Tibial artery (tissue), 4 donors: ENCODE measurements around the gene WNK1.

ENCODE experiments used
- DNase-seq, 2 donors: peaks; one replicate each; pipeline ENCODE4 v3.0.0-alpha.2; 2019
- H3K27ac ChIP-seq, 2 donors: fragments of 200-600 bp; sonication (generic) in 1 of 2; 1 replicate in 1 of 2; 2 replicates in 1 of 2; pipeline ENCODE4 v1.5.1; 2018 to 2019; ENCODE audit warnings: mild to moderate bottlenecking in 1 of 2
- H3K27me3 ChIP-seq, 2 donors: fragments of 200-600 bp; sonication (generic) in 1 of 2; one replicate each; pipeline versions ENCODE4 v1.5.1 to v1.6.0; 2016 to 2019
- H3K36me3 ChIP-seq, 3 donors: fragments of 200-600 bp; sonication (generic) in 2 of 3; one replicate each; pipeline ENCODE4 v1.5.1; 2016 to 2019; ENCODE audit warnings: mild to moderate bottlenecking in 2 of 3
- H3K4me1 ChIP-seq, 4 donors: fragments of 200-600 bp; sonication (generic) in 2 of 4; 1 replicate in 3 of 4; 2 replicates in 1 of 4; pipeline ENCODE4 v1.5.1; 2016 to 2019
- H3K4me3 ChIP-seq, 2 donors: fragments of 200-600 bp; sonication (generic) in 1 of 2; 1 replicate in 1 of 2; 2 replicates in 1 of 2; pipeline ENCODE4 v1.5.1; 2018 to 2019; ENCODE audit warnings: mild to moderate bottlenecking in 2 of 2
- H3K9me3 ChIP-seq, 3 donors: fragments of 200-600 bp; sonication (generic) in 1 of 3; one replicate each; pipeline ENCODE4 v1.5.1; 2016 to 2019
- CTCF ChIP-seq, 2 experiments: fragments of 200-600 bp in 1 of 2; fragments of 450-650 bp in 1 of 2; IDR thresholded peaks; one replicate each; pipeline ENCODE4 v1.5.1; 2017 to 2019; ENCODE audit warnings: antibody characterized with exemption in 2 of 2, mild to moderate bottlenecking in 1 of 2, moderate library complexity in 1 of 2
- intact Hi-C: fragments of 100-400 bp; cut with DNase I; formaldehyde crosslinking; loops from one replicate; pipeline ENCODE4 v1.15.0; 2023; ENCODE audit warnings: low total_unique reads

The WNK1 gene

GRCh38 chr12:946212-946611 lies 193.8 kb downstream of the WNK1 start:
- no peak overlapping the region for H3K27ac ChIP-seq
- DNase-seq: no peak
- no peaks in the 10 kb centered on the region for H3K9me3 ChIP-seq
- no peak for TF ChIP-seq CTCF (IDR thresholded peaks at IDR 0.05)
- peaks cover 0 to 9% (median 6%) of the 10 kb centered on the region in 3 donors for H3K36me3 ChIP-seq
- H3K27me3 ChIP-seq: no peaks in the 10 kb centered on the region
- peaks cover 0 to 27% (median 9%) of the 10 kb centered on the region in 4 donors for H3K4me1 ChIP-seq
- no peak overlapping the region for H3K4me3 ChIP-seq
- intact Hi-C loops: loop anchor here (5.0 kb wide), 1 partner anchor 379 kb away; no protein-coding TSS in a partner anchor

GRCh38 chr12:946631-947030 lies 194.3 kb downstream of the WNK1 start:
- Histone ChIP-seq H3K36me3 (peaks cover 0 to 9% (median 6%) of the 10 kb centered on the region in 3 donors), H3K9me3 (no peaks in the 10 kb centered on the region), H3K4me1 (peaks cover 0 to 27% (median 9%) of the 10 kb centered on the region in 4 donors), H3K27ac (no peak overlapping the region), H3K27me3 (no peaks in the 10 kb centered on the region), H3K4me3 (no peak overlapping the region)
- no peak for DNase-seq
- intact Hi-C loops: loop anchor here (5.0 kb wide), 1 partner anchor 379 kb away; no protein-coding TSS in a partner anchor
- no peak for TF ChIP-seq CTCF (IDR thresholded peaks at IDR 0.05)

GRCh38 chr12:948238-948637 lies 195.9 kb downstream of the WNK1 start:
- intact Hi-C loops: loop anchor here (5.0 kb wide), 1 partner anchor 381 kb away; no protein-coding TSS in a partner anchor

GRCh38 chr12:949453-950191 lies 197.2 kb downstream of the WNK1 start, which contains the start of gene RAD52:
Gene RAD52 (minus strand): TSS chr12:949694. CDS start chr12:933058, 16,636 bp downstream.
- Histone ChIP-seq H3K4me3 (peak within 1 kb of the TSS; percentile 84), H3K9me3 (no peaks in the 10 kb centered on the region), H3K27me3 (no peaks in the 10 kb centered on the region), H3K27ac (peak within 1 kb of the TSS; percentile 85 to 90), H3K4me1 (peaks cover 0 to 27% (median 9%) of the 10 kb centered on the region in 4 donors), H3K36me3 (no peaks in the 10 kb centered on the region)
- intact Hi-C loops: loop anchor here (5.0 to 10.0 kb wide), 3 partner anchors 125 to 382 kb away; no protein-coding TSS in a partner anchor
- peak; percentile 96 to 99 for DNase-seq
- peak; percentile 96 to 99 for TF ChIP-seq CTCF (IDR thresholded peaks at IDR 0.05)

More at GRCh38 chr12:948238-948637, 195.9 kb downstream of the WNK1 start:
- Histone ChIP-seq H3K36me3 (peaks cover 0 to 6% (median 6%) of the 10 kb centered on the region in 3 donors), H3K4me3 (peak overlapping the region; percentile 84), H3K4me1 (peaks cover 0 to 27% (median 9%) of the 10 kb centered on the region in 4 donors), H3K27ac (peak overlapping the region; percentile 85 to 90), H3K9me3 (no peaks in the 10 kb centered on the region), H3K27me3 (no peaks in the 10 kb centered on the region)
- no peak for TF ChIP-seq CTCF (IDR thresholded peaks at IDR 0.05)
- DNase-seq: no peak

- no peaks in the 10 kb centered on the region for H3K27me3 ChIP-seq
- DNase-seq: no peak
- H3K27ac ChIP-seq: no peak overlapping the region
- H3K4me1 ChIP-seq: peaks cover 0 to 27% (median 9%) of the 10 kb centered on the region in 4 donors
- no peak overlapping the region for H3K4me3 ChIP-seq
- H3K9me3 ChIP-seq: no peaks in the 10 kb centered on the region
- intact Hi-C loops: loop anchor here (5.0 to 10.0 kb wide), 2 partner anchors 126 to 141 kb away; no protein-coding TSS in a partner anchor
- no peak for TF ChIP-seq CTCF (IDR thresholded peaks at IDR 0.05)
- no peaks in the 10 kb centered on the region for H3K36me3 ChIP-seq
Measured at GRCh38 chr12:951176-951575, 198.8 kb downstream of the WNK1 start.
